ENCODE data around the gene ACAD11. TPM values are rescaled to one million over a fixed set of nuclear protein-coding genes. Genes with fewer than 3 reads are reported as not detected.
A peak's percentile ranks its signal among the peaks of the same experiment; 100 is the strongest.
"Not testable (repeated sequence)": the region's sequence is repeated elsewhere in the genome, so short reads cannot be mapped to it uniquely, and the experiment has no call there.

ACAD11 gene
- total RNA-seq, 2 experiments from 2014 or later = 18.5 to 19.4 TPM

DNA sequence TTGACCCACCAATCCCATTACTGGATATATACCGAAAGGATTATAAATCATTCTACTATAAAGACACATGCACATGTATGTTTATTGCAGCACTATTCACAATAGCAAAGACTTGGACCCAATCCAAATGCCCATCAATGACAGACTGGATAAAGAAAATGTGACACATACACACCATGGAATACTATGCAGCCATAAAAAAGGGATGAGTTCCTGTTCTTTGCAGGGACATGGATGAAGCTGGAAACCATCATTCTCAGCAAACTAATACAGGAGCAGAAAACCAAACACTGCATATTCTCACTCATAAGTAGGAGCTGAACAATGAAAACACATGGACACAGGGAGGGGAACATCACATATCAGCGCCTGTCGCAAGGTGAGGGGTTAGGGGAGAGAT lies 44.3 kb downstream of the ACAD11 start:
- DNase-seq; POLR2A ChIA-PET; H3K4me3 Mint-ChIP-seq; H3K27ac Mint-ChIP-seq; H3K27me3 Mint-ChIP-seq; ATAC-seq (ENCODE audit: low read depth); H3K9me3 Mint-ChIP-seq; H3K4me1 Mint-ChIP-seq: not testable (repeated sequence)
- peaks cover 34% of the 10 kb centered on the region for H3K36me3 Mint-ChIP-seq

GRCh38 chr3:132606620-132607019 lies 53.0 kb downstream of the ACAD11 start:
- ATAC-seq (ENCODE audit: low read depth); H3K27ac Mint-ChIP-seq; H3K4me3 Mint-ChIP-seq; DNase-seq; H3K4me1 Mint-ChIP-seq; POLR2A ChIA-PET; H3K27me3 Mint-ChIP-seq; H3K9me3 Mint-ChIP-seq: not testable (repeated sequence)
- H3K36me3 Mint-ChIP-seq = peaks cover 40% of the 10 kb centered on the region

DNA sequence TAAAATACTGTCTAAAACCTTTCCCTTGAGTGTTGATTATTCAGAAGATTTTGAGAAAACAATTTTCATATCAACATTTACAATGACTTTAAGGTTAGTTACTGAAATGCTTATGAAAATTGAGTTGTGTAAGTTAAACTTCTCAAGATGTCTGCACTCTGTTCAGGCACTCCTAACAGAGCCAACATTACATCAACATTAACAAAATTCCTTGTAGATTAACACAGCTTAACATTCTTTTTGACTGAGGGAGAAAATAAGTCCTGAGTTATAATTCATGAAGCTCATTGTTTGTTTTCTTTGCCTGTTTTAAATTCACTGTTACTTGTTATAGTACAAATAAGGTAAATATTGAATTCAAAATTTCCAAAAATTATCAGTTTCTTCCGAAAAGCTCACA lies 53.5 kb downstream of the ACAD11 start:
- DNase-seq = no peak
- Mint-ChIP-seq H3K9me3 (peaks cover 2% of the 10 kb centered on the region), H3K27me3 (no peaks in the 10 kb centered on the region), H3K4me3 (no peak overlapping the region), H3K27ac (no peak overlapping the region), H3K36me3 (peaks cover 36% of the 10 kb centered on the region), H3K4me1 (no peaks in the 10 kb centered on the region)
- ATAC-seq (ENCODE audit: low read depth) = no peak
- POLR2A ChIA-PET = no interaction called here

- ATAC-seq (ENCODE audit: low read depth) (no peak), DNase-seq (no peak)
- no peak overlapping the region for H3K4me3 Mint-ChIP-seq
- H3K27me3 Mint-ChIP-seq = no peaks in the 10 kb centered on the region
- peaks cover 34% of the 10 kb centered on the region for H3K36me3 Mint-ChIP-seq
- POLR2A ChIA-PET = no interaction called here
- peaks cover 1% of the 10 kb centered on the region for H3K9me3 Mint-ChIP-seq
- no peaks in the 10 kb centered on the region for H3K4me1 Mint-ChIP-seq
- H3K27ac Mint-ChIP-seq = no peak overlapping the region
Observed at GRCh38 chr3:132605374-132605792, 54.2 kb downstream of the ACAD11 start.

DNA sequence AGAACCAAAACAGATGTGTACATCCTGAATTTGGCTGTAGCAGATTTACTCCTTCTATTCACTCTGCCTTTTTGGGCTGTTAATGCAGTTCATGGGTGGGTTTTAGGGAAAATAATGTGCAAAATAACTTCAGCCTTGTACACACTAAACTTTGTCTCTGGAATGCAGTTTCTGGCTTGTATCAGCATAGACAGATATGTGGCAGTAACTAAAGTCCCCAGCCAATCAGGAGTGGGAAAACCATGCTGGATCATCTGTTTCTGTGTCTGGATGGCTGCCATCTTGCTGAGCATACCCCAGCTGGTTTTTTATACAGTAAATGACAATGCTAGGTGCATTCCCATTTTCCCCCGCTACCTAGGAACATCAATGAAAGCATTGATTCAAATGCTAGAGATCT lies 59.0 kb downstream of the ACAD11 start:
- H3K4me1 Mint-ChIP-seq; H3K4me3 Mint-ChIP-seq; H3K9me3 Mint-ChIP-seq; H3K27ac Mint-ChIP-seq; ATAC-seq (ENCODE audit: low read depth); DNase-seq; POLR2A ChIA-PET; H3K27me3 Mint-ChIP-seq: not testable (repeated sequence)
- H3K36me3 Mint-ChIP-seq = peaks cover 14% of the 10 kb centered on the region

DNA sequence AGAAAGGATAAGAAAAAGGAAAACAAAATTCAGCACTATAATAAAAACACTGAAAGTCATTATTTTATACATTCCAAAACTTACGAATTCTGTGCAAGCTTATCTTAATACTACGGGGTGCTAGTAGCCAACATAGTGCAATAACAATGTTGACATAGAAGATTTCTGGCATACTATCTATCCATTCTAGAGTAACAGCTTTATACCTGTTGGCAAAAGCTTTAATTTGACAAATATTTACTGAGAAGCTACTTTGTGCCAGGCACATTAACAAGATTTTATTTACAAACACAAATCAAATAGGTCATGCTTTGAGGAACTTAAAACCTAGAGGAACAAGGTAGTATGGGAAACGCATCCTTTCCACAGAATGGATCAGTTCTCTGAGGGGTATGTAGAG lies 61.4 kb downstream of the ACAD11 start:
- no peak overlapping the region for H3K27ac Mint-ChIP-seq
- ATAC-seq (ENCODE audit: low read depth) = no peak
- H3K36me3 Mint-ChIP-seq = peaks cover 23% of the 10 kb centered on the region
- peaks cover 1% of the 10 kb centered on the region for H3K9me3 Mint-ChIP-seq
- POLR2A ChIA-PET = no interaction called here
- no peak for DNase-seq
- H3K4me3 Mint-ChIP-seq = no peak overlapping the region
- peaks cover 6% of the 10 kb centered on the region for H3K4me1 Mint-ChIP-seq
- H3K27me3 Mint-ChIP-seq = no peaks in the 10 kb centered on the region

- peaks cover 23% of the 10 kb centered on the region for H3K36me3 Mint-ChIP-seq
- H3K4me3 Mint-ChIP-seq = no peak overlapping the region
- POLR2A ChIA-PET = no interaction called here
Observed at GRCh38 chr3:132597660-132598059, 61.9 kb downstream of the ACAD11 start.

GRCh38 chr3:132596816-132597433 lies 62.7 kb downstream of the ACAD11 start, which contains the start of gene ACKR4:
Gene ACKR4 (plus strand): TSS chr3:132597270. CDS start chr3:132600398, 3,128 bp downstream.
- H3K36me3 Mint-ChIP-seq = peaks cover 22% of the 10 kb centered on the region
- no peak for DNase-seq
- POLR2A ChIA-PET = no interaction called here
- peaks cover 6% of the 10 kb centered on the region for H3K4me1 Mint-ChIP-seq
- H3K9me3 Mint-ChIP-seq = peaks cover 1% of the 10 kb centered on the region
- H3K27me3 Mint-ChIP-seq = no peaks in the 10 kb centered on the region
- H3K27ac Mint-ChIP-seq = no peak within 1 kb of the TSS
- peak within 1 kb of the TSS; percentile 12 for H3K4me3 Mint-ChIP-seq
- ATAC-seq (ENCODE audit: low read depth) = no peak

More at GRCh38 chr3:132597660-132598059, 61.9 kb downstream of the ACAD11 start:
- Mint-ChIP-seq H3K9me3 (peaks cover 1% of the 10 kb centered on the region), H3K27me3 (no peaks in the 10 kb centered on the region), H3K4me1 (peaks cover 6% of the 10 kb centered on the region), H3K27ac (no peak overlapping the region)
- DNase-seq = no peak
- ATAC-seq (ENCODE audit: low read depth) = no peak

- Mint-ChIP-seq H3K4me3 (no peak overlapping the region), H3K36me3 (peaks cover 25% of the 10 kb centered on the region)
- DNase-seq = no peak
Observed at GRCh38 chr3:132596326-132596725, 63.3 kb downstream of the ACAD11 start.

GRCh38 chr3:132595014-132595413 lies 64.6 kb downstream of the ACAD11 start:
- Mint-ChIP-seq H3K36me3 (peaks cover 31% of the 10 kb centered on the region), H3K4me3 (no peak overlapping the region), H3K4me1 (peaks cover 6% of the 10 kb centered on the region), H3K27me3 (no peaks in the 10 kb centered on the region), H3K9me3 (peaks cover 3% of the 10 kb centered on the region), H3K27ac (no peak overlapping the region)
- no peak for DNase-seq
- no peak for ATAC-seq (ENCODE audit: low read depth)
- POLR2A ChIA-PET = no interaction called here

More at GRCh38 chr3:132596326-132596725, 63.3 kb downstream of the ACAD11 start:
- H3K27me3 Mint-ChIP-seq = no peaks in the 10 kb centered on the region
- no peak for ATAC-seq (ENCODE audit: low read depth)
- peaks cover 1% of the 10 kb centered on the region for H3K9me3 Mint-ChIP-seq
- H3K27ac Mint-ChIP-seq = no peak overlapping the region
- peaks cover 6% of the 10 kb centered on the region for H3K4me1 Mint-ChIP-seq
- POLR2A ChIA-PET = no interaction called here

DNA sequence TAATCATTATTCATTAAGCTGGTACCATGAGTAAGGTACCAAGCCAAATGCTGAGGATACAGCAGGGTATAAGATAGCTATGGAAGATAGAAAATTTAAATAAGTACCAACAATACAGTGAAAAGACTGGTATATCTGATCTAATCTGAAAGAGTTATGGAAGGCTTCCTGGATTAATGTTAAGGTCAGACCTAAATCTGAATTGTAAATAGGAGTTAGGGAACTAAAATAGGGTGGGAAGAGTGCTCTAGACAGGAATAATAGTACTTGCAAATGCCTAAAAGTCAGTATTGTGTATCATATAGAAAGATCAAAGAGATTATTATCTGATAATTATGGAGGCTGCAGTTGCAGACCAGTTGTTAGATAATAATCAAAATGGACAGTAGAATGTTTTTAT lies 65.1 kb downstream of the ACAD11 start:
- H3K27ac Mint-ChIP-seq = no peak overlapping the region
- DNase-seq (no peak), ATAC-seq (ENCODE audit: low read depth) (no peak)
- peaks cover 32% of the 10 kb centered on the region for H3K36me3 Mint-ChIP-seq
- H3K4me1 Mint-ChIP-seq = peaks cover 6% of the 10 kb centered on the region
- H3K4me3 Mint-ChIP-seq = no peak overlapping the region
- peaks cover 3% of the 10 kb centered on the region for H3K9me3 Mint-ChIP-seq
- POLR2A ChIA-PET = no interaction called here
- no peaks in the 10 kb centered on the region for H3K27me3 Mint-ChIP-seq

DNA sequence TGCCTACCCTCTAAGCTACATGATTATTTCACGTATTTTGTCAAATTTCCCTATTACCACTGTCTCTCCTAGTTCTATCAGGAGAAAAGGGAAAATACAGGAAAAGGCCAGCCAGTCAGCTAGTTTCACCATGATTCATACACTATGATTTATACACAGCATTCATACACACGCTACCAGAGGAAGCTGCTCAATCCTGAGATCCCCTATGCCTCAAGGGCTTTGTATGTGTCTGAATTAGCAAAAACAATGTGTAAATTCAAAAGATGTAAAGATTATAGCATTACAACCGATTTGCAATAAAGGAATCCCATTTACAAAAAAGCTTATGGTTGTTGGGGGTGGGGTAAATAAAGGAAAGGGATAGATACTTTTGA lies 65.7 kb downstream of the ACAD11 start:
- POLR2A ChIA-PET = no interaction called here
- ATAC-seq (ENCODE audit: low read depth) (no peak), DNase-seq (no peak)
- peaks cover 5% of the 10 kb centered on the region for H3K9me3 Mint-ChIP-seq
- H3K4me1 Mint-ChIP-seq = peaks cover 4% of the 10 kb centered on the region
- H3K27ac Mint-ChIP-seq = no peak overlapping the region
- H3K4me3 Mint-ChIP-seq = no peak overlapping the region
- peaks cover 36% of the 10 kb centered on the region for H3K36me3 Mint-ChIP-seq
- H3K27me3 Mint-ChIP-seq = no peaks in the 10 kb centered on the region

DNA sequence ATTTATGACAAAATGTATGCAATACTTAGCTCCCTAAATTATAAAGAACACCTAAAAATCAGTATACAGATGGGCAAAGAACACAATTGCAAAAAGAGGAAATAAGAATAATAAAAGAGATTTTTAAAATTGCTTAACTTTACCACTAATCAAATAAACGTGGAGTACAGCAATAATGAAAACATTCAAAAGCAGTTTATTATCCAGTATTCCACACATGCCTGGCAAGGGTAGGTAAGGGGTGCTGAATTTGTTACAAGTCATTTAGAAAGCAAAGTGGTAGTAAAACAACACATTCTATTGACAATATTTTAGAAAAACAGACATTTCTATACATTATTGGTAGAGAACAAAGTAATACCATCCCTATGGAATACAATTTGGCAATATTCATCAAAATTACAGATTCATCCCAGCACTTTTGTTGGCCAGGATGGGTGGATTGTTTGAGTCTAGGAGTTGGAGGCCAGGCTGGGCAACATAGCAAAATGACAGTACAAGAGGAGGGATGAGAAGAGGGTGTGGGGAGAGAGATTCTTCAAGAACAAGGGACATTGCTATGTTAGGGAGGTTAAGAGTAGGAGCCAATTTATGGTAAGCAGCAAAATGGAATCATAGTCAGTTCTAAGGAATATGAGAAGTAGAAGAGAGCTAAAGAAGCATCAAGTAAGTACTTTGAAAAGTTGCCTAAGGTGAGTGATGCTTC lies 66.2 kb downstream of the ACAD11 start:
- peaks cover 32% of the 10 kb centered on the region for H3K36me3 Mint-ChIP-seq
- POLR2A ChIA-PET = no interaction called here
- no peak overlapping the region for H3K4me3 Mint-ChIP-seq
- peaks cover 4% of the 10 kb centered on the region for H3K9me3 Mint-ChIP-seq
- no peak overlapping the region for H3K27ac Mint-ChIP-seq
- ATAC-seq (ENCODE audit: low read depth) (no peak), DNase-seq (no peak)
- H3K4me1 Mint-ChIP-seq = peaks cover 4% of the 10 kb centered on the region
- H3K27me3 Mint-ChIP-seq = no peaks in the 10 kb centered on the region

DNA sequence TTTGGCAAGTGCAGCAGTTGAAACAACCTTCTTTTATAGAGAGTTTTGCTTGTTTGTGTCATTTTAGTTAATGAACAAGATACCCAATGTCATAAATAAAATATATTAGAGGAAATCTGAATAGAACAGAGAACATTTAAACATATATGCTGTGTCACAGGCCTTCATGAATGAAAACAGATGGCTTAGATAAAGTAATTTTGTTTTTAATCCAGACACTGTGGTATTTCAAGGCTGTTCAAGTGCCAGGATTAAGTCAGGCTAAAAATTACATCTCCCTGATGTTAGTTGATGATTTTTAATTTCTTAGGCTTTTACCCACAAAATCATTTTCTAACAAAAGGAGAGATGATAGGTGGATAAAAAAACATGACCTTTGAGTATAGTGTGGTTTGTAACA lies 67.4 kb downstream of the ACAD11 start:
- peaks cover 33% of the 10 kb centered on the region for H3K36me3 Mint-ChIP-seq
- no peak overlapping the region for H3K4me3 Mint-ChIP-seq
- H3K27ac Mint-ChIP-seq = no peak overlapping the region
- no peak for DNase-seq
- H3K27me3 Mint-ChIP-seq = no peaks in the 10 kb centered on the region
- POLR2A ChIA-PET = no interaction called here
- peaks cover 4% of the 10 kb centered on the region for H3K4me1 Mint-ChIP-seq
- ATAC-seq (ENCODE audit: low read depth) = no peak
- peaks cover 4% of the 10 kb centered on the region for H3K9me3 Mint-ChIP-seq
